Adrenal gland (tissue), 12 donors: ENCODE measurements around the gene ICAM4. TPM values are rescaled to one million over a fixed set of nuclear protein-coding genes. Genes with fewer than 3 reads are reported as not detected.

Source experiments
- DNase-seq, 7 donors: peaks; one replicate each; pipeline ENCODE4 v3.0.0-alpha.2; 2019 to 2020
- H3K27ac ChIP-seq, 5 donors: fragments of 200-600 bp; sonication (generic) in 4 of 5; 1 replicate in 3 of 5; 2 replicates in 2 of 5; pipeline versions ENCODE4 v1.5.1 to v1.8.0; 2016 to 2020; ENCODE audit warnings: mild to moderate bottlenecking in 1 of 5
- H3K27me3 ChIP-seq: fragments of 200-600 bp; 2 replicates; pipeline ENCODE4 v1.8.0; 2021
- H3K36me3 ChIP-seq, 2 donors: fragments of 200-600 bp; replicated peaks in 1 of 2; 1 replicate in 1 of 2; 2 replicates in 1 of 2; pipeline versions ENCODE4 v1.5.1 to v1.8.0; 2018 to 2022
- H3K4me1 ChIP-seq, 2 donors: fragments of 200-600 bp; replicated peaks in 1 of 2; 1 replicate in 1 of 2; 2 replicates in 1 of 2; pipeline versions ENCODE4 v1.5.1 to v1.8.0; 2018 to 2021
- H3K4me3 ChIP-seq, 4 donors: fragments of 200-600 bp; sonication (generic) in 3 of 4; one replicate each; pipeline ENCODE4 v1.5.1; 2016 to 2018
- H3K9me3 ChIP-seq, 3 donors: fragments of 200-600 bp; sonication (generic) in 1 of 3; replicated peaks in 1 of 3; 1 replicate in 2 of 3; 2 replicates in 1 of 3; pipeline versions ENCODE4 v1.5.1 to v1.8.0; 2016 to 2021
- POLR2A ChIP-seq, 2 donors: fragments of 450-650 bp; IDR thresholded peaks; one replicate each; pipeline ENCODE4 v1.6.1; 2017; ENCODE audit warnings: antibody characterized with exemption in 2 of 2, mild to moderate bottlenecking in 2 of 2, moderate library complexity in 1 of 2
- WGBS, 4 donors: extraction: QIAGEN DNeasy Blood & Tissue Kit in 2 of 4; methylation state at CpG; one replicate each; pipeline versions ENCODE4 v1.1.5 to v1.1.7; 2013 to 2017; 5-methylcytosine and 5-hydroxymethylcytosine counted together
- intact Hi-C, 2 donors: fragments of 100-400 bp; cut with DNase I; formaldehyde crosslinking; loops; one replicate each; pipeline versions ENCODE4 v1.14.1 to v1.15.0; 2022 to 2023
- polyA plus RNA-seq, 3 donors: library from polyadenylated mRNA; stranded (reverse); fragments of 200-250 nt in 2 of 3; fragments of 350-450 nt in 1 of 3; fragmentation: Illumina TruSeq in 1 of 3; extraction: RNeasy Lipid Tissue Mini Kit (QIAGEN cat#74804) in 1 of 3; gene quantifications; one replicate each; pipeline ENCODE4 v1.2.3, GENCODE V29; 2013 to 2014
- total RNA-seq, 9 donors: library from RNA; depleted of rRNA in 4 of 9; stranded (reverse); fragments of >200 nt in 4 of 9; fragments of 120-200 nt in 1 of 9; fragmentation: NEBNext Ultra II Directional in 1 of 9; extraction: Animal tissue kit (Norgen Biotek cat#: 25700) in 1 of 9; gene quantifications; one replicate each; pipeline versions ENCODE4 v1.1.0 to v1.2.4, GENCODE V29; 2013 to 2023
- TF ChIP-seq, protein P1 (sequence below), 6 experiments: fragments of 450-650 bp in 4 of 6; fragments of 200-600 bp in 2 of 6; sonication (generic) in 1 of 6; IDR thresholded peaks; 1 replicate in 5 of 6; 2 replicates in 1 of 6; pipeline versions ENCODE4 v1.5.1 to v1.8.0; 2016 to 2021; ENCODE audit warnings: antibody characterized with exemption in 6 of 6, mild to moderate bottlenecking in 2 of 6, moderate library complexity in 1 of 6
- donor health status: healthy with polysubstance abuse.
- donor health status: Bipolar disorder and iron deficiency.
- donor health status: DM: yes; HTN: yes; CAD: no.
- donor health status: DM: no; HTN: no; CAD: no.
- donor health status: DM: no; HTN: no; CAD: no.
- donor health status: DM: yes; HTN: yes; CAD: no.

The ICAM4 gene
- total and polyA plus RNA-seq, 12 donors, result 0.34 to 1.0 (median 0.51) TPM; not detected in 4

DNA sequence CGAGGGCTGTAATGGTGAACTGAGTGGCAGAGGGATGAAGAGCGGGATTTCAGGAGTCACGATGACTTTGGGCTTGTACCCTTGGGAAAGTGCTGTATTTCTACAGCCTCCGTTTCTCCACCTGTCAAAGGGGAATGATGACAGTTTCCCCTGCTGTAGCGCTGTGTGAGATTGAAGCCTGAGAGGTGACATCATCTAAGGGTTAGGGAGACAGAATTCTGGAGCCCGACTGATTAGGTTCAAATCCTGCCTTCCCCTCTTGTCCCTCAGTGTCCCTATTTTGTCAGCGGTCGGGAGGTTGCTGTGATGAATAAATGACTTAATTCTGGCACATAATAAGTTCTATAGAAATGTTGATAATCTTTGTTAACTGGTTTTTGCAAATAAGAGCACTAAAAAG, 34.0 kb upstream of the ICAM4 start:
- Histone ChIP-seq H3K4me3 (peak overlapping the region; percentile 16 to 89 (median 81)), H3K36me3 (peaks cover 0 to 37% of the 10 kb centered on the region in 2 donors), H3K9me3 (no peaks in the 10 kb centered on the region), H3K4me1 (peaks cover 6 to 13% of the 10 kb centered on the region in 2 donors), H3K27me3 (no peaks in the 10 kb centered on the region), H3K27ac (peak overlapping the region in 3 of 5 donors; percentile 64 to 86 (median 82))
- DNase-seq, result no peak
- WGBS, 4 donors, result 24 to 30% (median 26%) methylated on average over 5 to 8 of the region's 8 CpGs
- intact Hi-C loops, result loop anchor here in 1 of 2 donors (10.0 kb wide), 1 partner anchor 318 kb away; the partner anchor contains the start of gene OLFM2
- TF ChIP-seq POLR2A (IDR thresholded peaks at IDR 0.05), result no peak
- TF ChIP-seq, protein P1, sequence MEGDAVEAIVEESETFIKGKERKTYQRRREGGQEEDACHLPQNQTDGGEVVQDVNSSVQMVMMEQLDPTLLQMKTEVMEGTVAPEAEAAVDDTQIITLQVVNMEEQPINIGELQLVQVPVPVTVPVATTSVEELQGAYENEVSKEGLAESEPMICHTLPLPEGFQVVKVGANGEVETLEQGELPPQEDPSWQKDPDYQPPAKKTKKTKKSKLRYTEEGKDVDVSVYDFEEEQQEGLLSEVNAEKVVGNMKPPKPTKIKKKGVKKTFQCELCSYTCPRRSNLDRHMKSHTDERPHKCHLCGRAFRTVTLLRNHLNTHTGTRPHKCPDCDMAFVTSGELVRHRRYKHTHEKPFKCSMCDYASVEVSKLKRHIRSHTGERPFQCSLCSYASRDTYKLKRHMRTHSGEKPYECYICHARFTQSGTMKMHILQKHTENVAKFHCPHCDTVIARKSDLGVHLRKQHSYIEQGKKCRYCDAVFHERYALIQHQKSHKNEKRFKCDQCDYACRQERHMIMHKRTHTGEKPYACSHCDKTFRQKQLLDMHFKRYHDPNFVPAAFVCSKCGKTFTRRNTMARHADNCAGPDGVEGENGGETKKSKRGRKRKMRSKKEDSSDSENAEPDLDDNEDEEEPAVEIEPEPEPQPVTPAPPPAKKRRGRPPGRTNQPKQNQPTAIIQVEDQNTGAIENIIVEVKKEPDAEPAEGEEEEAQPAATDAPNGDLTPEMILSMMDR (IDR thresholded peaks at IDR 0.05), result no peak

DNA sequence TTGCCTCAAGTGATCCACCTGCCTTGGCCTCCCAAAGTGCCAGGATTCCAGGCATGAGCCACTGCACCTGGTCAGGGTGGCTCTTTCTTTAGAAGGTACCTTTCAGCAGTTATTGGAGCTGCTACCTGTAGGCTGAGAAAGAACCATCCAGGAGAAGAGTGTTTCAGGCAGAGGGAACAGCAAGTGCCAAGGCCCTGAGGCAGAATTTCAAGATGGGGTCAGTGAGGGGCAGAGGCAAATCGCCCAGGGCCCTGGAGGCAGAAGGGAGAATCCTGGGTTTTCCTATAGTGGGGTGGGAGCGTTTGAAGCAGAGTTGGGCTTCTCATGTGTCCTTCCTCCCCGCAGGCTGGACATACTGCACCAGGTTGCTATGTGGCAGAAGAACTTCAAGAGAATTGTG, 32.5 kb upstream of the ICAM4 start:
- WGBS, 4 donors, result 85 to 96% (median 94%) methylated on average over 3 of the region's 3 CpGs

DNA sequence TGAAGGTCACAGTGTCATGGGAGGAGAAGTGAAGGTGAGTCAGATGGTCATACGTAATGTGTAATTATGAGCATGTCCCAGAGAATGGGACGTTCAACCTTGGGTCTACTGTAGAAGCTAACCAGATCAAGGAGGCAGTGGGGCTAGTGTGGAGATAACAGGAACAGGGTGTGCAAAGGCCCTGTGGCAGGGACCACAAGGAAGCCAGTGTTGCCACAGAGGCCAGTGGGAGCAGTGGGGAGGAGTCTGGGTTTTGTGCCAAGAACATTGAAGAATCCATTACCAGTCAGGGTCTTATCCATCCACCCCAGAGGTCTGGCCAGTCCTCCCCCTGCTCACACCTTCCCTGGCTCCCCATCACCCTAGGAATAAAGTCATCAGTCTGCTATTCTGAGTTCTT, 31.4 kb upstream of the ICAM4 start:
- Histone ChIP-seq H3K9me3 (no peaks in the 10 kb centered on the region), H3K27ac (no peak overlapping the region), H3K4me1 (peaks cover 6 to 10% of the 10 kb centered on the region in 2 donors), H3K4me3 (no peak overlapping the region), H3K27me3 (no peaks in the 10 kb centered on the region), H3K36me3 (peaks cover 0 to 47% of the 10 kb centered on the region in 2 donors)
- intact Hi-C loops, result loop anchor here in 1 of 2 donors (10.0 kb wide), 1 partner anchor 321 kb away; the partner anchor contains the start of gene OLFM2
- 44 to 63% (median 52%) methylated on average over 2 of the region's 2 CpGs for WGBS, 4 donors
- no peak for TF ChIP-seq POLR2A (IDR thresholded peaks at IDR 0.05)
- TF ChIP-seq, protein P1 (IDR thresholded peaks at IDR 0.05), result no peak
- DNase-seq, result no peak

More for the DNA sequence above, 32.5 kb upstream of the ICAM4 start:
- intact Hi-C loops, result loop anchor here in 1 of 2 donors (10.0 kb wide), 1 partner anchor 319 kb away; the partner anchor contains the start of gene OLFM2
- Histone ChIP-seq H3K4me3 (no peak overlapping the region), H3K9me3 (no peaks in the 10 kb centered on the region), H3K27ac (no peak overlapping the region), H3K36me3 (peaks cover 0 to 47% of the 10 kb centered on the region in 2 donors), H3K27me3 (no peaks in the 10 kb centered on the region), H3K4me1 (peaks cover 6 to 13% of the 10 kb centered on the region in 2 donors)
- DNase-seq, result no peak
- TF ChIP-seq, protein P1 (IDR thresholded peaks at IDR 0.05), result no peak
- no peak for TF ChIP-seq POLR2A (IDR thresholded peaks at IDR 0.05)

DNA sequence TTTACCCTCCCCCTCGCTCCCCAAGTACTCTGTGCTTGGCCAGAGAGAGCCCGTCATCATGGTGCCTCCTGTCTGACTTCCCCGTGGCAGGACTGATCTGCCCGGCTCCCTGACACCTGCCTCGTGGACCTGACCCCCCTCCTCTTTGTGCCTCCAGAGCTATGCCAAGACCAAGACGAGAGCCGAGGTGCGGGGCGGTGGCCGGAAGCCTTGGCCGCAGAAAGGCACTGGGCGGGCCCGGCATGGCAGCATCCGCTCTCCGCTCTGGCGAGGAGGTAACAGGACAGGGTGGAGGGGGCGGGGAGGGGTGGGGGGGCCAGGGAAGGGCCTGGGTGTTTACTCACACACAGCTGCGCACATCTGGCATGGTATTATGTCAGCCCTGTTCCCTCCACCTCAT, 30.2 kb upstream of the ICAM4 start:
- peaks cover 0 to 47% of the 10 kb centered on the region in 2 donors for H3K36me3 ChIP-seq

More for the DNA sequence above, 30.2 kb upstream of the ICAM4 start:
- H3K27me3 ChIP-seq, result no peaks in the 10 kb centered on the region
- H3K4me3 ChIP-seq, result no peak overlapping the region
- H3K4me1 ChIP-seq, result peaks cover 6 to 10% of the 10 kb centered on the region in 2 donors
- no peak overlapping the region for H3K27ac ChIP-seq
- intact Hi-C loops, result loop anchor here in 1 of 2 donors (10.0 kb wide), 1 partner anchor 322 kb away; the partner anchor contains the start of gene OLFM2
- DNase-seq, result no peak
- 88 to 90% (median 89%) methylated on average over 9 to 18 of the region's 18 CpGs; no CpG with 5 or more reads in 1 of the 4 donors for WGBS, 4 donors
- TF ChIP-seq, protein P1 (IDR thresholded peaks at IDR 0.05), result no peak
- no peak for TF ChIP-seq POLR2A (IDR thresholded peaks at IDR 0.05)
- no peaks in the 10 kb centered on the region for H3K9me3 ChIP-seq
